ENCODE results near the gene ARL4A. TPM values are rescaled to one million over a fixed set of nuclear protein-coding genes. Genes with fewer than 3 reads are reported as not detected.

Gene ARL4A
- total RNA-seq, 2 donors from 2014 or later: 27.5 to 88.8 TPM

DNA sequence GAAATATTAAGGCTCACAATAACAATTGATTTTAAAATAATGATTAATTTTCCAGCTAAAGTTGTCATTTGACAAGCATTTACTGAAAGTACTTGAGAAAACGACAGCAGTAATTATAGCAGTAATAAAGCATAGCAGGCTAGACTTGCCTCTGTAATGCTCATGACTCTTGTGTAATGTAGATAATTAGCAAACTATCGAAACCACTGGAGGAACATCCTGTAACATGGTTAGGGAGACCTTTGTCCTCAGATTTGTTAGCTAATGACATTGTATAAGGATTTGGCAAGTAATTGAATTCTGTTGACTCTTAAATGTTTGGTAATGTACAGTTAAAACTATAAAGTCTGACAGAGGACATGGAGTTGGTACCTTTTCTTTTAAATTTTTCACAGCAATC, 24.8 kb downstream of the ARL4A start:
- Histone ChIP-seq H3K27me3 (no peaks in the 10 kb centered on the region), H3K36me3 (no peaks in the 10 kb centered on the region), H3K9ac (ENCODE audit: low read depth in 2 of 2, low read length in 2 of 2) (peak overlapping the region in 1 of 2 donors; percentile 19), H3K27ac (peak overlapping the region; percentile 87), H3K9me3 (no peaks in the 10 kb centered on the region), H3K4me3 (no peak overlapping the region), H3K4me1 (peaks cover 13% of the 10 kb centered on the region)
- no peak for TF ChIP-seq CTCF (IDR thresholded peaks at IDR 0.05)
- no peak for DNase-seq
- intact Hi-C loops (cut with DNase I): no loop called here

- intact Hi-C loops (cut with DNase I): no loop called here
- peak overlapping the region; percentile 87 for H3K27ac ChIP-seq
Observed at GRCh38 chr7:12713625-12714378, 26.4 kb downstream of the ARL4A start.

GRCh38 chr7:12714379-12714737, 26.9 kb downstream of the ARL4A start:
- Histone ChIP-seq H3K4me3 (no peak overlapping the region), H3K36me3 (no peaks in the 10 kb centered on the region), H3K9me3 (no peaks in the 10 kb centered on the region), H3K27ac (peak overlapping the region; percentile 87), H3K4me1 (peaks cover 13% of the 10 kb centered on the region), H3K9ac (ENCODE audit: low read depth in 2 of 2, low read length in 2 of 2) (no peak overlapping the region), H3K27me3 (no peaks in the 10 kb centered on the region)
- intact Hi-C loops (cut with DNase I): no loop called here
- no peak for DNase-seq
- no peak for TF ChIP-seq CTCF (IDR thresholded peaks at IDR 0.05)

More at GRCh38 chr7:12713625-12714378, 26.4 kb downstream of the ARL4A start:
- no peaks in the 10 kb centered on the region for H3K9me3 ChIP-seq
- H3K4me3 ChIP-seq: no peak overlapping the region
- H3K4me1 ChIP-seq: peaks cover 13% of the 10 kb centered on the region
- no peaks in the 10 kb centered on the region for H3K27me3 ChIP-seq
- H3K9ac ChIP-seq (ENCODE audit: low read depth in 2 of 2, low read length in 2 of 2): peak overlapping the region in 1 of 2 donors; percentile 3
- DNase-seq: no peak
- H3K36me3 ChIP-seq: no peaks in the 10 kb centered on the region
- no peak for TF ChIP-seq CTCF (IDR thresholded peaks at IDR 0.05)

- no peaks in the 10 kb centered on the region for H3K27me3 ChIP-seq
- H3K9me3 ChIP-seq: no peaks in the 10 kb centered on the region
- peak overlapping the region in 1 of 2 donors; percentile 69 for H3K9ac ChIP-seq (ENCODE audit: low read depth in 2 of 2, low read length in 2 of 2)
- peak overlapping the region; percentile 87 for H3K27ac ChIP-seq
- no peaks in the 10 kb centered on the region for H3K36me3 ChIP-seq
- peak; percentile 80 for DNase-seq
- intact Hi-C loops (cut with DNase I): no loop called here
- H3K4me3 ChIP-seq: peak overlapping the region; percentile 10
- no peak for TF ChIP-seq CTCF (IDR thresholded peaks at IDR 0.05)
- peaks cover 13% of the 10 kb centered on the region for H3K4me1 ChIP-seq
Observed at GRCh38 chr7:12715372-12716133, 28.1 kb downstream of the ARL4A start.

DNA sequence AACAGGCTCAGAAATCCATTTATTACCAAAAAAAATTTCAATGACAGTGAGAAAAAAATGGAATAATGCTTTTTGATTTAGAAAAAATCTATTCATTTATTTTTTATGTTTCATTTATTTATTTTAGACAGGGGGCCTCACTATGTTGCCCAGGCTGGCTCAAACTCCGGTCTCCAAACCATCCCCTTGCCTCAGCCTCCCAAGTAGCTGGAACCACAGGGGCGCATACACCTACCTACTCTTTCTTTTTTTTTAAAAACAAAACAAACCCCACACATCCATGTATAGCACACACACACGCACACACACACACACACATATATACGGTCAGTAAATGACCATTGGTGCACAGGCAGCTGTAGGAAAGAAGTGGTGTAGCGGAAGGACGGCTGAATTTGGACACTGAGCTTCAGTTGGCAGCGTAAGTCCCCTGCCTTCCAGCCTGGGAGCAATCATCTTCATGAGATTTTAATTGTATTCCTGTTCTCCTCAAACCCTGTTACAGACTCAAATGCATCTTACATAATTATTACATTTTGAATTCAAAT, 28.8 kb downstream of the ARL4A start:
- Histone ChIP-seq H3K4me3 (peak overlapping the region; percentile 10), H3K27ac (peak overlapping the region; percentile 87), H3K36me3 (no peaks in the 10 kb centered on the region), H3K27me3 (no peaks in the 10 kb centered on the region), H3K4me1 (peaks cover 13% of the 10 kb centered on the region), H3K9ac (ENCODE audit: low read depth in 2 of 2, low read length in 2 of 2) (peak overlapping the region in 1 of 2 donors; percentile 69), H3K9me3 (no peaks in the 10 kb centered on the region)
- no peak for TF ChIP-seq CTCF (IDR thresholded peaks at IDR 0.05)
- DNase-seq: no peak
- intact Hi-C loops (cut with DNase I): no loop called here
